HepG2 (cell line): Measurements from ENCODE around the gene CCT3. TPM values are rescaled to one million over a fixed set of nuclear protein-coding genes. Genes with fewer than 3 reads are reported as not detected.
A peak's percentile ranks its signal among the peaks of the same experiment; 100 is the strongest.

Source experiments
- AHR ChIP-seq: IDR thresholded peaks from 2 replicates; pipeline ENCODE4 v1.6.1; 2018; ENCODE audit warnings: missing genetic modification reagents, missing compliant biosample characterization
- FOXK1 ChIP-seq: sonication (generic); formaldehyde crosslinking; IDR thresholded peaks from 2 replicates; pipeline ENCODE4 v1.4.0; 2020; ENCODE audit warnings: low read depth, missing genetic modification reagents, borderline replicate concordance
- HMGXB3 ChIP-seq: sonication (generic); formaldehyde crosslinking; IDR thresholded peaks from 2 replicates; pipeline ENCODE4 v1.4.0; 2020; ENCODE audit warnings: missing genetic modification reagents, borderline replicate concordance
- HOXA3 ChIP-seq: sonication (generic); formaldehyde crosslinking; IDR thresholded peaks from 2 replicates; pipeline ENCODE4 v1.5.0; 2020; ENCODE audit warnings: missing genetic modification reagents
- KLF13 ChIP-seq: sonication (generic); formaldehyde crosslinking; IDR thresholded peaks from 2 replicates; pipeline ENCODE4 v1.4.0; 2020; ENCODE audit warnings: mild to moderate bottlenecking, missing genetic modification reagents
- MEF2D ChIP-seq: sonication (generic); formaldehyde crosslinking; IDR thresholded peaks from 2 replicates; pipeline ENCODE4 v1.5.1; 2020; ENCODE audit warnings: mild to moderate bottlenecking, missing genetic modification reagents
- NCOR1 ChIP-seq: fragments of 200-600 bp; sonication (generic); IDR thresholded peaks from 2 replicates; pipeline ENCODE4 v1.7.0; 2017; ENCODE audit warnings: antibody characterized with exemption, low read length, borderline replicate concordance
- NR2F6 ChIP-seq, 2 experiments: IDR thresholded peaks; 2 replicates each; pipeline ENCODE4 v1.6.1; 2016; ENCODE audit warnings: antibody characterized with exemption in 1 of 2, mild to moderate bottlenecking in 1 of 2
- RARA ChIP-seq: IDR thresholded peaks from 2 replicates; pipeline ENCODE4 v1.6.1; 2016; ENCODE audit warnings: missing genetic modification reagents, missing compliant biosample characterization
- RBM22 ChIP-seq: fragments of 200-400 bp; formaldehyde crosslinking; optimal IDR thresholded peaks from 2 replicates; pipeline ENCODE3; 2017; ENCODE audit warnings: mild to moderate bottlenecking, low read length, moderate library complexity
- REXO4 ChIP-seq: sonication (generic); formaldehyde crosslinking; IDR thresholded peaks from 2 replicates; pipeline ENCODE4 v1.8.0; 2022; ENCODE audit warnings: missing genetic modification reagents, mild to moderate bottlenecking, borderline replicate concordance
- SOX6 ChIP-seq, 2 experiments: fragments of 450-650 bp in 1 of 2; sonication (generic) in 1 of 2; formaldehyde crosslinking in 1 of 2; IDR thresholded peaks; 2 replicates each; pipeline versions ENCODE4 v1.4.0 to v1.6.1; 2017 to 2020; ENCODE audit warnings: antibody characterized with exemption in 1 of 2, mild to moderate bottlenecking in 1 of 2, missing genetic modification reagents in 1 of 2
- SRF ChIP-seq: IDR thresholded peaks from 2 replicates; pipeline ENCODE4 v1.6.1; 2011; ENCODE audit warnings: mild to moderate bottlenecking, low read depth, low read length, moderate library complexity
- TARDBP ChIP-seq: sonication (generic); formaldehyde crosslinking; IDR thresholded peaks from 2 replicates; pipeline ENCODE4 v1.8.0; 2022; ENCODE audit warnings: mild to moderate bottlenecking, missing genetic modification reagents
- TBP ChIP-seq: sonication (generic); formaldehyde crosslinking; IDR thresholded peaks from 2 replicates; pipeline ENCODE4 v1.5.0; 2020; ENCODE audit warnings: missing genetic modification reagents
- THYN1 ChIP-seq: sonication (generic); formaldehyde crosslinking; IDR thresholded peaks from 2 replicates; pipeline ENCODE4 v1.8.1; 2023; ENCODE audit warnings: low read depth, mild to moderate bottlenecking, moderate library complexity, missing genetic modification reagents, borderline replicate concordance
- ZFP62 ChIP-seq: sonication (generic); formaldehyde crosslinking; IDR thresholded peaks from 2 replicates; pipeline ENCODE4 v1.4.0; 2020; ENCODE audit warnings: missing genetic modification reagents
- ZNF224 ChIP-seq: sonication (generic); formaldehyde crosslinking; IDR thresholded peaks from 2 replicates; pipeline ENCODE4 v1.5.0; 2020; ENCODE audit warnings: mild to moderate bottlenecking, missing genetic modification reagents
- ZNF275 ChIP-seq: sonication (generic); formaldehyde crosslinking; IDR thresholded peaks from 2 replicates; pipeline ENCODE4 v1.8.0; 2022; ENCODE audit warnings: missing genetic modification reagents, mild to moderate bottlenecking, inconsistent platforms, borderline replicate concordance
- ZNF296 ChIP-seq: sonication (generic); formaldehyde crosslinking; conservative IDR thresholded peaks from 2 replicates; pipeline ENCODE4 v1.5.0; 2020; ENCODE audit warnings: mild to moderate bottlenecking, missing genetic modification reagents
- ZNF33B ChIP-seq: sonication (generic); formaldehyde crosslinking; IDR thresholded peaks from 2 replicates; pipeline ENCODE4 v1.5.1; 2020; ENCODE audit warnings: mild to moderate bottlenecking, missing genetic modification reagents
- ZNF572 ChIP-seq: sonication (generic); formaldehyde crosslinking; IDR thresholded peaks from 2 replicates; pipeline ENCODE4 v1.5.1; 2020; ENCODE audit warnings: mild to moderate bottlenecking, missing genetic modification reagents
- ZNF589 ChIP-seq: sonication (generic); formaldehyde crosslinking; conservative IDR thresholded peaks from 2 replicates; pipeline ENCODE4 v1.8.0; 2022; ENCODE audit warnings: mild to moderate bottlenecking, moderate library complexity, missing genetic modification reagents
- ZNF629 ChIP-seq: sonication (generic); formaldehyde crosslinking; conservative IDR thresholded peaks from 2 replicates; pipeline ENCODE4 v1.5.0; 2020; ENCODE audit warnings: missing genetic modification reagents
- ZNF674 ChIP-seq: sonication (generic); formaldehyde crosslinking; IDR thresholded peaks from 2 replicates; pipeline ENCODE4 v1.5.0; 2020; ENCODE audit warnings: low read depth, mild to moderate bottlenecking, missing genetic modification reagents
- ZNF740 ChIP-seq: sonication (generic); formaldehyde crosslinking; IDR thresholded peaks from 2 replicates; pipeline ENCODE4 v1.4.0; 2020; ENCODE audit warnings: missing genetic modification reagents
- ZNF839 ChIP-seq: sonication (generic); formaldehyde crosslinking; IDR thresholded peaks from 2 replicates; pipeline ENCODE4 v1.4.0; 2020; ENCODE audit warnings: missing genetic modification reagents, mild to moderate bottlenecking, borderline replicate concordance
- polyA plus RNA-seq, 8 experiments: library from polyadenylated mRNA; depleted of rRNA in 3 of 8; stranded (reverse) in 7 of 8; unstranded in 1 of 8; fragments of >200 nt; fragmentation: Illumina TruSeq in 4 of 8; extraction: Trizol in 4 of 8; gene quantifications; 2 replicates each; pipeline versions ENCODE4 v1.2.1 to v1.2.3, GENCODE V29; 2011 to 2016; ENCODE audit warnings: low read depth in 4 of 8, missing spikeins in 1 of 8, mixed read lengths in 1 of 8; ENCODE audit not compliant: insufficient read depth in 1 of 8
- total RNA-seq, 5 experiments: library from RNA; depleted of rRNA; stranded (reverse); fragments of >200 nt; fragmentation: Illumina TruSeq; extraction: Trizol; gene quantifications; 2 replicates each; pipeline ENCODE4 v1.2.3, GENCODE V29; 2016; ENCODE audit warnings: low read depth in 1 of 5

CCT3 gene
- total and polyA plus RNA-seq, 2 of the 13 experiments (the other 11 are each of a cell fraction or from before 2014, with no cell fraction given), result 319 to 615 TPM

- TF ChIP-seq ZNF224 (CRISPR knock-in tag) (no peak), THYN1 (CRISPR knock-in tag) (no peak), RBM22 (no peak), ZNF674 (CRISPR knock-in tag) (no peak), RARA (CRISPR knock-in tag) (no peak), ZNF275 (CRISPR knock-in tag) (no peak), HMGXB3 (CRISPR knock-in tag) (no peak), HOXA3 (peak; percentile 59), KLF13 (CRISPR knock-in tag) (no peak), ZNF33B (CRISPR knock-in tag) (no peak), ZNF740 (CRISPR knock-in tag) (no peak), ZNF572 (no peak), AHR (CRISPR knock-in tag) (no peak), REXO4 (CRISPR knock-in tag) (no peak), FOXK1 (CRISPR knock-in tag) (no peak), TBP (CRISPR knock-in tag) (no peak), TARDBP (no peak), SRF (no peak), MEF2D (CRISPR knock-in tag) (no peak), ZNF839 (CRISPR knock-in tag) (no peak), NR2F6 (IDR thresholded peaks at IDR 0.05) (no peak), NR2F6 (CRISPR knock-in tag; IDR thresholded peaks at IDR 0.05) (no peak), ZNF589 (no peak), ZNF629 (no peak), ZFP62 (CRISPR knock-in tag) (no peak), NCOR1 (no peak), SOX6 (IDR thresholded peaks at IDR 0.05) (no peak), SOX6 (CRISPR knock-in tag; IDR thresholded peaks at IDR 0.05) (no peak), ZNF296 (CRISPR knock-in tag) (no peak)
Observed at GRCh38 chr1:156295391-156295947, 42.6 kb downstream of the CCT3 start, which contains the start of gene GLMP (continued).
